H9 (cell line): ENCODE data around the gene ITPK1. TPM values are rescaled to one million over a fixed set of nuclear protein-coding genes. Genes with fewer than 3 reads are reported as not detected.

Source experiments
- DNase-seq: peaks from one replicate; pipeline ENCODE4 v3.0.0-alpha.2; 2017
- H2AFZ ChIP-seq: one replicate; pipeline ENCODE4 v1.6.1; 2013; ENCODE audit warnings: mild to moderate bottlenecking, low read length, control low read depth, moderate library complexity
- H2AK5ac ChIP-seq: 2 replicates; pipeline ENCODE4 v1.6.1; 2013; ENCODE audit warnings: low read length, control low read depth, mixed read lengths; ENCODE audit not compliant: insufficient read length
- H2BK120ac ChIP-seq: one replicate; pipeline ENCODE4 v1.6.1; 2013; ENCODE audit warnings: low read depth, mild to moderate bottlenecking, low read length, control low read depth, inconsistent platforms; ENCODE audit not compliant: poor library complexity, severe bottlenecking
- H2BK12ac ChIP-seq: 2 replicates; pipeline ENCODE4 v1.6.1; 2013; ENCODE audit warnings: low read length, control low read depth, mixed read lengths, low read depth; ENCODE audit not compliant: insufficient read length
- H2BK15ac ChIP-seq: 2 replicates; pipeline ENCODE4 v1.6.1; 2013; ENCODE audit warnings: low read depth, low read length, control low read depth
- H2BK20ac ChIP-seq: one replicate; pipeline ENCODE4 v1.6.1; 2013; ENCODE audit warnings: low read depth, mild to moderate bottlenecking, low read length, control low read depth, inconsistent platforms; ENCODE audit not compliant: poor library complexity, severe bottlenecking
- H2BK5ac ChIP-seq: 2 replicates; pipeline ENCODE4 v1.6.1; 2013; ENCODE audit warnings: low read length, control low read depth, mixed read lengths; ENCODE audit not compliant: insufficient read length
- H3K14ac ChIP-seq: 2 replicates; pipeline ENCODE4 v1.6.1; 2013; ENCODE audit warnings: low read length, control low read depth; ENCODE audit not compliant: insufficient read depth
- H3K18ac ChIP-seq: 2 replicates; pipeline ENCODE4 v1.6.1; 2013; ENCODE audit warnings: low read depth, mild to moderate bottlenecking, mixed read lengths, low read length, control low read depth; ENCODE audit not compliant: insufficient read length
- H3K23ac ChIP-seq: 2 replicates; pipeline ENCODE4 v1.6.1; 2013; ENCODE audit warnings: low read length, control low read depth, mixed read lengths, low read depth; ENCODE audit not compliant: insufficient read length
- H3K23me2 ChIP-seq: 2 replicates; pipeline ENCODE4 v1.6.1; 2013; ENCODE audit warnings: low read depth, mild to moderate bottlenecking, mixed read lengths, low read length, control low read depth; ENCODE audit not compliant: insufficient read length, poor library complexity, severe bottlenecking
- H3K27ac ChIP-seq: 2 replicates; pipeline ENCODE4 v1.5.1; 2013; ENCODE audit warnings: low read length, control low read depth, mixed read lengths, low read depth; ENCODE audit not compliant: insufficient read length
- H3K27me3 ChIP-seq: 2 replicates; pipeline ENCODE4 v1.6.1; 2013; ENCODE audit warnings: low read length, control low read depth, inconsistent platforms; ENCODE audit not compliant: insufficient read depth
- H3K4ac ChIP-seq: 2 replicates; pipeline ENCODE4 v1.6.1; 2013; ENCODE audit warnings: low read depth, mild to moderate bottlenecking, control low read depth, inconsistent platforms, low read length, moderate library complexity
- H3K4me1 ChIP-seq: 2 replicates; pipeline ENCODE4 v1.6.1; 2013; ENCODE audit warnings: low read length, control low read depth, inconsistent platforms; ENCODE audit not compliant: insufficient read depth
- H3K4me2 ChIP-seq: 2 replicates; pipeline ENCODE4 v1.6.1; 2013; ENCODE audit warnings: low read length, control low read depth, mixed read lengths; ENCODE audit not compliant: insufficient read length, insufficient read depth
- H3K56ac ChIP-seq: 2 replicates; pipeline ENCODE4 v1.6.1; 2013; ENCODE audit warnings: low read depth, mild to moderate bottlenecking, mixed read lengths, low read length, control low read depth; ENCODE audit not compliant: insufficient read length
- H3K79me1 ChIP-seq: 2 replicates; pipeline ENCODE4 v1.6.1; 2013; ENCODE audit warnings: low read depth, mild to moderate bottlenecking, moderate library complexity, low read length, control low read depth, inconsistent platforms; ENCODE audit not compliant: insufficient read depth, poor library complexity, severe bottlenecking
- H3K79me2 ChIP-seq: 2 replicates; pipeline ENCODE4 v1.6.1; 2013; ENCODE audit warnings: low read length, control low read depth, inconsistent platforms; ENCODE audit not compliant: insufficient read depth
- H3K9ac ChIP-seq: 2 replicates; pipeline ENCODE4 v1.6.1; 2013; ENCODE audit warnings: low read length, control low read depth, mixed read lengths; ENCODE audit not compliant: insufficient read length; ENCODE audit errors: extremely low read depth
- H3K9me3 ChIP-seq: one replicate; pipeline ENCODE4 v1.6.1; 2013; ENCODE audit warnings: low read depth, low read length, inconsistent platforms; ENCODE audit not compliant: control insufficient read depth
- H3T11ph ChIP-seq: one replicate; pipeline ENCODE4 v1.6.1; 2013; ENCODE audit warnings: mild to moderate bottlenecking, low read length, control low read depth, inconsistent platforms
- H4K20me1 ChIP-seq: one replicate; pipeline ENCODE4 v1.6.1; 2013; ENCODE audit not compliant: control insufficient read depth, insufficient read length, insufficient read depth
- H4K5ac ChIP-seq: 2 replicates; pipeline ENCODE4 v1.6.1; 2013; ENCODE audit warnings: low read depth, mild to moderate bottlenecking, mixed read lengths, low read length, control low read depth; ENCODE audit not compliant: insufficient read length
- H4K8ac ChIP-seq: replicated peaks from 2 replicates; pipeline ENCODE4 v1.6.1; 2013; ENCODE audit warnings: low read length, control low read depth, mixed read lengths, low read depth; ENCODE audit not compliant: insufficient read length
- H4K91ac ChIP-seq: 2 replicates; pipeline ENCODE4 v1.6.1; 2013; ENCODE audit warnings: low read depth, mild to moderate bottlenecking, moderate library complexity, mixed read lengths, low read length, control low read depth; ENCODE audit not compliant: insufficient read length
- H3K27ac Mint-ChIP-seq, 3 experiments: 2 replicates in 2 of 3; 3 replicates in 1 of 3; pipeline ENCODE4 v1.8.0; 2020 to 2021; ENCODE audit warnings: mixed read lengths in 3 of 3, mild to moderate bottlenecking in 1 of 3, moderate library complexity in 1 of 3
- H3K27me3 Mint-ChIP-seq: 2 replicates; pipeline ENCODE4 v1.8.0; 2021; ENCODE audit warnings: low read depth, mild to moderate bottlenecking, moderate library complexity, mixed read lengths
- H3K36me3 Mint-ChIP-seq, 3 experiments: 2 replicates in 2 of 3; 3 replicates in 1 of 3; pipeline ENCODE4 v1.8.0; 2020 to 2021; ENCODE audit warnings: low read depth in 3 of 3, mixed read lengths in 3 of 3; ENCODE audit not compliant: insufficient read depth in 1 of 3
- H3K4me1 Mint-ChIP-seq, 2 experiments: 2 replicates each; pipeline ENCODE4 v1.8.0; 2020; ENCODE audit warnings: mixed read lengths in 2 of 2
- H3K4me3 Mint-ChIP-seq, 2 experiments: 2 replicates in 1 of 2; 3 replicates in 1 of 2; pipeline ENCODE4 v1.8.0; 2020 to 2021; ENCODE audit warnings: mild to moderate bottlenecking in 2 of 2, mixed read lengths in 2 of 2, moderate library complexity in 1 of 2
- H3K9me3 Mint-ChIP-seq, 2 experiments: 2 replicates in 1 of 2; 3 replicates in 1 of 2; pipeline ENCODE4 v1.8.0; 2020; ENCODE audit warnings: mild to moderate bottlenecking in 2 of 2, mixed read lengths in 2 of 2, moderate library complexity in 1 of 2
- CTCF ChIP-seq: fragments of 200-600 bp; sonication (generic); conservative IDR thresholded peaks from 3 replicates; pipeline ENCODE4 v1.8.0; 2021; ENCODE audit warnings: antibody characterized with exemption, mild to moderate bottlenecking
- WGBS: extraction: QIAGEN DNeasy Blood & Tissue Kit; methylation state at CpG from one replicate; pipeline ENCODE4 v1.1.7; 2013; ENCODE audit warnings: missing lambda C conversion rate, low lambda C conversion rate, mixed read lengths; ENCODE audit not compliant: insufficient read length; ENCODE audit errors: extremely low coverage; 5-methylcytosine and 5-hydroxymethylcytosine counted together
- total RNA-seq: library from RNA; stranded (reverse); gene quantifications from 2 replicates; pipeline ENCODE4 v1.2.1, GENCODE V29; 2021

Gene ITPK1
- total RNA-seq, 1 experiment from 2014 or later = 92.7 TPM

- Histone ChIP-seq H3K9ac (no peak overlapping the region), H2BK5ac (no peak overlapping the region), H3K14ac (no peak overlapping the region), H3K4me2 (no peak overlapping the region), H3K18ac (no peak overlapping the region), H3K23ac (no peak overlapping the region), H3K27ac (no peak overlapping the region), H3K27me3 (no peaks in the 10 kb centered on the region), H3K23me2 (peaks cover 13% of the 10 kb centered on the region), H4K8ac (no peak overlapping the region), H2AFZ (no peak overlapping the region), H3K79me2 (no peaks in the 10 kb centered on the region), H4K91ac (no peak overlapping the region), H4K5ac (no peak overlapping the region), H2AK5ac (no peak overlapping the region), H2BK120ac (no peak overlapping the region), H3K79me1 (no peaks in the 10 kb centered on the region), H4K20me1 (peaks cover 7% of the 10 kb centered on the region), H3K4me1 (no peaks in the 10 kb centered on the region), H2BK12ac (no peak overlapping the region), H3K9me3 (no peaks in the 10 kb centered on the region), H2BK15ac (no peak overlapping the region), H3K4ac (no peak overlapping the region), H3K56ac (no peak overlapping the region), H2BK20ac (no peak overlapping the region), H3T11ph (no peak overlapping the region)
- no peak for TF ChIP-seq CTCF
- DNase-seq = no peak
- peaks cover 23% of the 10 kb centered on the region in 2 experiments for H3K4me1 Mint-ChIP-seq
- H3K36me3 Mint-ChIP-seq = peaks cover 0 to 5% (median 0%) of the 10 kb centered on the region in 3 experiments; a peak in 2 of 7 replicates
- no peaks in the 10 kb centered on the region for H3K9me3 Mint-ChIP-seq
- H3K4me3 Mint-ChIP-seq = no peak overlapping the region
- WGBS = no CpG with 5 or more reads among the region's 3 CpGs
- peaks cover 31% of the 10 kb centered on the region for H3K27me3 Mint-ChIP-seq
- peak overlapping the region in 1 of 3 experiments; percentile 76; a peak in 1 of 7 replicates for H3K27ac Mint-ChIP-seq
These were observed 188.8 kb downstream of the ITPK1 start for GRCh38 chr14:92926931-92927330.
